ENCODE results near the gene MARK4.

MARK4 gene

GRCh38 chr19:45342911-45343310, 91.8 kb downstream of the MARK4 start:
- FAIRE-seq: no peak

GRCh38 chr19:45344621-45345505, 93.8 kb downstream of the MARK4 start:
- FAIRE-seq: no peak

- no peak for FAIRE-seq
Measured at GRCh38 chr19:45345506-45345860, 94.4 kb downstream of the MARK4 start.

GRCh38 chr19:45346449-45346848, 95.4 kb downstream of the MARK4 start:
- FAIRE-seq: no peak

- no peak for FAIRE-seq
Measured at GRCh38 chr19:45347570-45348366, 96.7 kb downstream of the MARK4 start.

GRCh38 chr19:45348367-45349125, 97.5 kb downstream of the MARK4 start:
- no peak for FAIRE-seq

GRCh38 chr19:45349126-45349415, 98.0 kb downstream of the MARK4 start:
- FAIRE-seq: no peak

DNA sequence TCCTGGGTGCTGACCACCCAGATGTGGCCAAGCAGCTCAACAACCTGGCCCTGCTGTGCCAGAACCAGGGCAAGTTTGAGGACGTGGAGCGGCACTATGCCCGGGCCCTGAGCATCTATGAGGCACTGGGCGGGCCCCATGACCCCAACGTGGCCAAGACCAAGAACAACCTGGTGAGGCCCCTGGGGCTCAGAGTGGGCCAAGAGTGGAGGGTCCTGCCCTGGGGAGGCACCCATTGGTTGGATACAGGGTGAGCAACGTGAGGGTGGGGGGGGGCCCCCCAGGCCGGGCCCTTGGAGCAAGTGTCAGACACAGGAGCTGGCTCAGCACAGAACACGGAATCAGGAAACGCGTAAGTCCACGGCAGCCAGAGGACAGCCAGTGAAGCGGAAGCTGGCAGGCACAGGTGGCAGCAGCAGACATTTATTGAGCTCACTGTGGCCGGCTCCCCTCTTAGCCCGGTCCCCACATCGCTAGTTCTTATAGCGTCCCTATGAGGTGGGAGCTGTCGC, 98.4 kb downstream of the MARK4 start:
- no peak for FAIRE-seq

- FAIRE-seq: no peak
Measured at GRCh38 chr19:45350477-45351058, 99.5 kb downstream of the MARK4 start.

GRCh38 chr19:45351401-45351952, 100.4 kb downstream of the MARK4 start:
- no peak for FAIRE-seq

DNA sequence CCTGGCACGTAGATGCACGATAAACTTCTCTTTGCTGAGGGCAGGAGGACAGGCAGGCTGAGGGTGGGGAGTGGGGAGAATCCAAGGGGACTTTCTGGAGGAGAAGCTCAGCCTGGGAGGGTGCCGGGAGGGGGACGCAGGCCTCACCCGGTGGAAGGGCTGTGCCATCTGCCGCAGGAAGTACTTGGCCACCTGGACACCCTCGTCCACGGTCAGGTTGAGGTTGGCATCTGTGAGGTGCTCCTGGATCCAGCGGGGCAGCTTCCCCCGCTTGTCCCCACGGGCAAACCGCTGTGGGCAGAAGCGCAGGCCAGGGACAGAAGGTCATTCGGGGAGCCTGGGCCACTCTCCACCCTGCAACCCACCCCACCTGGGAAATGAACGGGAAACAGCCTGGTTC, 101.0 kb downstream of the MARK4 start:
- FAIRE-seq: no peak

DNA sequence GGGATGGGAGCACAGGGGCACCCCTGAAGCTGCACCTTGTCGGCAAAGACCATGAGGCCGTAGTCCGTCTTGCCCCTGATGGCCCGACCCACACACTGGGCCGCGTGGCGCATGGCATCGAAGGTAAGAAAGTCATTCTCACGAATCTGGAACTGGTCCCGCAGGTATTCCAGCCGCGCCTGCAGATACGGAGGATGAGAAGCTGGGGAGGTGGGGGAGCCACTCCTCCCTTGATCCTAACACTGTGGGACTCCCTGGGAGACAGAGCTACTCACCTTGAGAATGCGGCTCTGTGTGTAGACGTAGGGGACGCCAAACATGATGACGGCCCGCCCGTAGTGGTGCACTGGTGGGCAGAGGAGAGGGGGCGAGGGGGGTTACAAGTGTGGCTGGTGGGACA, 101.4 kb downstream of the MARK4 start:
- FAIRE-seq: no peak

- no peak for FAIRE-seq
Measured at GRCh38 chr19:45352914-45353796, 102.1 kb downstream of the MARK4 start.

- no peak for FAIRE-seq
Measured at GRCh38 chr19:45354241-45354842, 103.3 kb downstream of the MARK4 start.

Data from colon (tissue), 2 donors.